Stimulated activated CD8-positive, alpha-beta memory T cell treated with anti-CD3 and anti-CD28 coated beads, Interleukin-15, amount 100 ng/mL, for 24 hours (primary cell): ENCODE measurements around the gene ARL4C.

Source experiments
- DNase-seq: peaks from one replicate; pipeline ENCODE4 v3.0.0-alpha.2; 2020; ENCODE audit warnings: low read depth

The ARL4C gene

DNA sequence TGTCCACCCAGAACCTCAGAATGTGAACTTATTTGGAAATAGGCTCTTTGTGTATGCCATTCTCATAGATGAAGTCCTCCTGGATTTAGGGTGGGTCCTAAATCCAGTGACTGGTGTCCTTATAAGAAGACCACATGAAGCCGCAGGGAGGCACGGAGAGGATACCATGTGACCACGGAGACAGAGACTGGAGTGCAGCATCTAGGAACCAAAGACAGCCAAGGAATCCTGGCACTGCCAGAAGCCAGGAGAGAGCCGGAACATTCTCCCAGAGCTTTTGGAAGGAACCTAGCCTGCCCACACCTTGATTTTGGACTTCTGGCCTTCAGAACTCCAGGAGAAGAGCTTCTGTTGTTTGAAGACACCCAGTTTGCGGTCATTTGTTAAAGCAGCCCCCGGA lies 49.7 kb downstream of the ARL4C start:
- no peak for DNase-seq

DNA sequence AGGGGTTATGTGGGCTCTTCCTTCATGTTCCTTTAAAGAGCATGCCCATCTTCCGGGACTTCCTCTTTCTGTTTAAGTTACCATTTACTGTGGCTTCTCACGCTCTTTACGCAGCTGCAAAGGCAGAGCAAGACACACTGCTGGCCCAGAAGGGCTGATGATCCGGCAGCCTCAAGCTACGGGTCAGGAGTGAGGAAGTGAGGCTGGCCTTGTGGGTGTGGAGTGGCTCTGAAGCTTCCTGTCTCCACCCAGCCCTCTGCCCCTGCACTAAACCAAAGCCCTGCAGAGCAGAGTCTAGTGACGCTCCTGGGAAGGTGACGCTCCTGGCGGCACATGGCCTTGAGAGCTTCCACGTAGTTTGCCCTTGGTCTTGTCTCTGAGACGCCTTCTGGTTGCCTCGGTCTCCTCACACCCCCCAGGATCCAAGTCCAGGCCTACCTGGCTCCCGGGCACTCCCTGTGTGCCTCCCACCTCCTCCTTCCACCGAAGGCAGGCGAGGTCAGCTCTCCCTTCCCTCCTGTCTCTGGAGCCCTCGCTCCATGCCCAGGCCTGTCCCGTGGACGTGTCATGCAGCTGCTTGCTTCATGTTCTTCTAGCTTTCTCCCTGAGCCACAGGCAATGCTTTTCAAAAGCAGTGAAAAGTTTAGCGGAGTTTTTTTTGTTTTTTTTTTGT lies 50.3 kb downstream of the ARL4C start:
- peak; percentile 33 for DNase-seq

DNA sequence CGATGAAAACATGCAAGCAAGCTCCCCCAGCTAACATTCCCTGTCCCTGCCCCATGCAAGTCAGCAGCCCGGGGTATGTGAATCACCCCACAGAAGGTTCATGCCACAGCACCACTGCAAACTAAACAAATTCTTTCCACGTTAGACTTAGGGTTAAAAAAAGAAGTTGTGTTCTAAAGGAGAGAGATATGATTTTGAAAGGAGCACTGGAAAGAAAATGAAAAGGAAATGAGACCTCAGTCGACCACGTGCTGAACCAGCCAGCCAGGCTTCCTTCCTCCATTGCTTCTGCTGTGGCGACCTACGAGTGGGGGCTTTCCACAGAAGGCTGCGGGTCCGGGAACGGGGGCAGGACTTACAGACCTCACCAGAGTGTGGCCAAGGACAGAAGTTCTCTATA lies 52.0 kb downstream of the ARL4C start:
- no peak for DNase-seq

DNA sequence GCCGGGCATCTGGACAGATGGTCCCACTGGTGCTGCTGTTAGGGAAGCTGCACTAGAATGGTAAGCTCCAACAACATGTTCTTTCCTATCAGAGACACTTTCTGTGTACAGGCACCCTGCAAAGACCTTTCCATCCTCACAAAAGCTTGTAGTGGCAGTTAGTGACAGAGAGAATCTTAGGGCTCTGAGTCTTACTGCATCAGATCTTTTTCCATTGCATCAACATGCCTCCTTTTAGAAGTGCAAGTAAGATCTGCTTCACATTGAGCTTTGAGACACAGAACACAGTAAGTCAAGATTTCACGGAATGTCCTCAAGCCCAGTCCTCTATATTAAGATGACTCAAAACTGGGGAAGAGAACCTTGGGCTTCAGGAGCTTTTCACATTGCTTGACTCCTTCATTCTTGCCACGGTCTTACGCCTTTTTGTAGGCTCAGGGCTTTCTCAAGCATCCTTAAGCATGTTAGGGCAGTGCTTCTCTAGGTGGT lies 52.6 kb downstream of the ARL4C start:
- DNase-seq, result no peak
